HG03139 (cell line): ENCODE results near the gene PDLIM7.

Source experiments
- ATAC-seq: cut with Tn5 transposase; IDR thresholded peaks from one replicate; pipeline ENCODE4 v1.9.1; 2021; ENCODE audit not compliant: unreplicated experiment

Gene PDLIM7

GRCh38 chr5:177446200-177447065, 51.0 kb downstream of the PDLIM7 start, which contains the start of gene PRR7:
Gene PRR7 (plus strand): TSS chr5:177446814. CDS start chr5:177455068, 8,254 bp downstream.
- ATAC-seq = peak; percentile 44

- ATAC-seq = no peak
Measured at GRCh38 chr5:177445917-177446199, 51.5 kb downstream of the PDLIM7 start.

GRCh38 chr5:177445052-177445916, 52.1 kb downstream of the PDLIM7 start:
- no peak for ATAC-seq

GRCh38 chr5:177444106-177445051, 53.0 kb downstream of the PDLIM7 start:
- ATAC-seq = no peak

- ATAC-seq = no peak
Measured at GRCh38 chr5:177443144-177443983, 54.0 kb downstream of the PDLIM7 start.

GRCh38 chr5:177442066-177442826, 55.2 kb downstream of the PDLIM7 start:
- no peak for ATAC-seq

GRCh38 chr5:177440990-177441780, 56.2 kb downstream of the PDLIM7 start:
- ATAC-seq = no peak

GRCh38 chr5:177440211-177440989, 57.0 kb downstream of the PDLIM7 start:
- ATAC-seq = no peak

GRCh38 chr5:177439518-177440053, 57.8 kb downstream of the PDLIM7 start:
- no peak for ATAC-seq

- no peak for ATAC-seq
Measured at GRCh38 chr5:177438468-177438867, 58.9 kb downstream of the PDLIM7 start.

- ATAC-seq = no peak
Measured at GRCh38 chr5:177437623-177438022, 59.8 kb downstream of the PDLIM7 start.

- no peak for ATAC-seq
Measured at GRCh38 chr5:177435847-177436536, 61.4 kb downstream of the PDLIM7 start.

- ATAC-seq = no peak
Measured at GRCh38 chr5:177434942-177435738, 62.3 kb downstream of the PDLIM7 start.

GRCh38 chr5:177434437-177434836, 63.0 kb downstream of the PDLIM7 start:
- no peak for ATAC-seq

- no peak for ATAC-seq
Measured at GRCh38 chr5:177433658-177434217, 63.7 kb downstream of the PDLIM7 start.
